Right lobe of liver (tissue), 4 donors: ENCODE data around the gene NDUFS8.

Experiments
- CTCF ChIP-seq, 4 donors: fragments of 200-600 bp in 3 of 4; fragments of 450-650 bp in 1 of 4; IDR thresholded peaks; one replicate each; pipeline versions ENCODE4 v1.5.1 to v1.8.0; 2016 to 2022; ENCODE audit warnings: antibody characterized with exemption in 4 of 4, mild to moderate bottlenecking in 2 of 4
- POLR2A ChIP-seq: fragments of 450-650 bp; IDR thresholded peaks from one replicate; pipeline ENCODE4 v1.6.1; 2017; ENCODE audit warnings: antibody characterized with exemption, mild to moderate bottlenecking
- donor health status: DM: no; HTN: no; CAD: no.
- donor health status: DM: no; HTN: no; CAD: no.
- donor health status: DM: no; HTN: yes; CAD: no.

GRCh38 chr11:67996622-67997474 is 33.6 kb upstream of the NDUFS8 start:
- TF ChIP-seq CTCF (IDR thresholded peaks at IDR 0.05) (no peak), POLR2A (no peak)
